HG02610 (cell line): ENCODE results near the gene EEF1A1.
"Not testable (repeated sequence)": the region's sequence is repeated elsewhere in the genome, so short reads cannot be mapped to it uniquely, and the experiment has no call there.

Experiments used
- ATAC-seq: cut with Tn5 transposase; IDR thresholded peaks from one replicate; pipeline ENCODE4 v1.9.1; 2021; ENCODE audit warnings: mild to moderate bottlenecking, moderate library complexity; ENCODE audit not compliant: unreplicated experiment

The EEF1A1 gene

GRCh38 chr6:73538116-73538779, 17.4 kb upstream of the EEF1A1 start:
- peak; percentile 26 for ATAC-seq

- ATAC-seq: peak; percentile 80
Measured at GRCh38 chr6:73537677-73538076, 16.8 kb upstream of the EEF1A1 start.

GRCh38 chr6:73534628-73535027, 13.8 kb upstream of the EEF1A1 start:
- ATAC-seq: no peak

- ATAC-seq: no peak
Measured at GRCh38 chr6:73532293-73532692, 11.5 kb upstream of the EEF1A1 start.

DNA sequence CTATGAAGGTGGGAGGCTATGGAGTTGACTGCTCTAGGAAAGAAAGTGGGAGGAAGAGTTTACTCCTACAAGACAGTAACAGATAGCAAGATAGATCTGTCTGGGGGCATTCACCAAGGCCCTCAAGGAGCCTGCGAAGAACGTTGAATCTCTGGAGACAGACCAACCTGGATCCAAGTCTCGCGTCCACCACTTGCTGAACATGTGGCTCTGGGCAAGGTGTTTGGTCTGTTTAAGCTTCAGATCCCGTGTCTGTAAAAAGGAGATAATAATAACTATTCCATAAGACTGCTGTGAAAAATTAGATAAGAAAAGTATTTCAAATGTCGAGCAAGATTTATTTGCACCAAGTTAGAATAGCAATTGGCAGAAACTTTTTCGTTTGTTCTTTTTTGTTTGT, 8.1 kb upstream of the EEF1A1 start:
- ATAC-seq: no peak

GRCh38 chr6:73525546-73526330, 4.9 kb upstream of the EEF1A1 start:
- no peak for ATAC-seq

DNA sequence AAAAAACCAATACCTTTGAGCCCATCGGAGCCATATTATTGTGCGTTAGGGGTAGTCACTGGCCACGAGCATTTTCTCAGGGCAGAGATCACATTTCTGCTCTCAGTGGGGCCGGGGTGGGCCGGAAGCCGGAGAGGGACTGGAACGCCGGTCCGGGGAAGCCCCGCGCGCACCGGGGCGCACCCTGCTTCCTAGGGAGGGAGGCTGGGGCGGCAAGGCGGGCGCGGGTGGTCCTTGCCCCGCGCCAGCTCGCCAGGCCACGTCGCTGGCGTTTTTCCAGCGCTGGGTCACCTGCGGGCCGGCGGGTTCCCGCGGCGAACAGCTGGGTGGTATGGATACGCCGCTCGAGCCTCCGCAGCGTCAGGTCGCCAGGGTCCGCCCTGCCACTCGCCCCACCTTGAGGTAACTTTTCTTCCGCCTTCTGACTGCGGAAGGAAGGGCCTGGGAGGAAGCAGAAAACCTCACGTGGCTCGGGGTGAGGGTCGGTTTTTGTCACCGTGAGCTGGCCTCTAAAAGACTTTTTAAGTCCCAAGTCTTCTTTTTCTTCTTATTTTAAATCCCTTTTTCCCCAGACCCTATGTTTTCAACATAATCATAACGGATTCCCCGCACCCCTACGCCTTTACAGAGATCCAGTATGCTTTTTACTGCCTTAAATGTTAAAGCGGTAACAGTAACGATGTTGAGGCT, 2.7 kb upstream of the EEF1A1 start:
- peak; percentile 55 for ATAC-seq

DNA sequence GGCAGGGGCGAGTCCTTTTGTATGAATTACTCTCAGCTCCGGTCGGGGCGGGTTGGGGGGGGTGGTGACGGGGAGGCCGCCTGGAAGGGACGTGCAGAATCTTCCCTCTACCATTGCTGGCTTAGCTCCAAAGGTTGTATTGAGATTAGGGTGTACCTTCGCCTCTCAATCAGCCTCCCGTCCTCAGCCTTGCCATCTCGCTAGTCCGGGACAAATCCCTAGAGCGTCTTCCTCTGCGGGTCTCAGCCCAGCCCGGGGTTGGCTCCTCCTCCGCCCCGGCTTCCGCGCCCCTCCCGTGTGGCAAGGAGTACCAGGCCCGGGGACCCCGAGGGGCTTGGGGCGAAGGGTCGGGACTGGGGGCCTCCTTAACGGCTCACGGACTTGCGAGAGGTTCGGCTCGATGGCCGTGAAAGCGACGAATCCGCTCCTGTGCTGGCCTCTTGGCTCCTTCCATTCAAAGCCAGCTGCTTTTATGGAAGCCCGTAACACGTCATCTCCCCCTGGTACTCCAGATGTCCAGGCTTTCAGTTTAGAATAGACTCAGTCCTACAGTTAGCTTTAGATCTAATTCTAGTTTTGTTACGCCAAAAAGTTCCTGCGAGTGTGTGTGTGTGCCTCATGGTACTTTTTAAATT, 636 bp upstream of the EEF1A1 start:
- ATAC-seq: peak; percentile 34

DNA sequence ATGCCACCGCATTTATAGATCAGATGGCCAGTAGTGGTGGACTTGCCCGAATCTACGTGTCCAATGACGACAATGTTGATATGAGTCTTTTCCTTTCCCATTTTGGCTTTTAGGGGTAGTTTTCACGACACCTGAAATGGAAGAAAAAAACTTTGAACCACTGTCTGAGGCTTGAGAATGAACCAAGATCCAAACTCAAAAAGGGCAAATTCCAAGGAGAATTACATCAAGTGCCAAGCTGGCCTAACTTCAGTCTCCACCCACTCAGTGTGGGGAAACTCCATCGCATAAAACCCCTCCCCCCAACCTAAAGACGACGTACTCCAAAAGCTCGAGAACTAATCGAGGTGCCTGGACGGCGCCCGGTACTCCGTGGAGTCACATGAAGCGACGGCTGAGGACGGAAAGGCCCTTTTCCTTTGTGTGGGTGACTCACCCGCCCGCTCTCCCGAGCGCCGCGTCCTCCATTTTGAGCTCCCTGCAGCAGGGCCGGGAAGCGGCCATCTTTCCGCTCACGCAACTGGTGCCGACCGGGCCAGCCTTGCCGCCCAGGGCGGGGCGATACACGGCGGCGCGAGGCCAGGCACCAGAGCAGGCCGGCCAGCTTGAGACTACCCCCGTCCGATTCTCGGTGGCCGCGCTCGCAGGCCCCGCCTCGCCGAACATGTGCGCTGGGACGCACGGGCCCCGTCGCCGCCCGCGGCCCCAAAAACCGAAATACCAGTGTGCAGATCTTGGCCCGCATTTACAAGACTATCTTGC, 725 bp downstream of the EEF1A1 start:
- peak; percentile 16 for ATAC-seq

GRCh38 chr6:73518982-73519881, 1.6 kb downstream of the EEF1A1 start:
- not testable (repeated sequence) for ATAC-seq

DNA sequence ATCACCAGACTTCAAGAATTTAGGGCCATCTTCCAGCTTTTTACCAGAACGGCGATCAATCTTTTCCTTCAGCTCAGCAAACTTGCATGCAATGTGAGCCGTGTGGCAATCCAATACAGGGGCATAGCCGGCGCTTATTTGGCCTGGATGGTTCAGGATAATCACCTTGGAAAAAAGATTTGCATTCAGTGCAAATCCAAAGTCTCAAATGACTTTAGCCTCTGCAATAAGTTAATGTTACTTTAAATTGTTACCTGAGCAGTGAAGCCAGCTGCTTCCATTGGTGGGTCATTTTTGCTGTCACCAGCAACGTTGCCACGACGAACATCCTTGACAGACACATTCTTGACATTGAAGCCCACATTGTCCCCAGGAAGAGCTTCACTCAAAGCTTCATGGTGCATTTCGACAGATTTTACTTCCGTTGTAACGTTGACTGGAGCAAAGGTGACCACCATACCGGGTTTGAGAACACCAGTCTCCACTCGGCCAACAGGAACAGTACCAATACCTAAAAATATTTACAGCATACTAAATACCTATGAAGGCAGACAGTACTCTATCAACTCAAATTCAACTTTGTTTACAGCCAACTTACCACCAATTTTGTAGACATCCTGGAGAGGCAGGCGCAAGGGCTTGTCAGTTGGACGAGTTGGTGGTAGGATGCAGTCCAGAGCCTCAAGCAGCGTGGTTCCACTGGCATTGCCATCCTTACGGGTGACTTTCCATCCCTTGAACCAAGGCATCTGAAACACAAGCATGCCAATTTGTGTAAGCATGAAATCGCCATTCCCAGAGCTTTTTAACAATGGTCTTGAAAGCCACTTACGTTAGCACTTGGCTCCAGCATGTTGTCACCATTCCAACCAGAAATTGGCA, 2.5 kb downstream of the EEF1A1 start:
- not testable (repeated sequence) for ATAC-seq

- ATAC-seq: no peak
Measured at GRCh38 chr6:73516514-73517489, 4.0 kb downstream of the EEF1A1 start.

DNA sequence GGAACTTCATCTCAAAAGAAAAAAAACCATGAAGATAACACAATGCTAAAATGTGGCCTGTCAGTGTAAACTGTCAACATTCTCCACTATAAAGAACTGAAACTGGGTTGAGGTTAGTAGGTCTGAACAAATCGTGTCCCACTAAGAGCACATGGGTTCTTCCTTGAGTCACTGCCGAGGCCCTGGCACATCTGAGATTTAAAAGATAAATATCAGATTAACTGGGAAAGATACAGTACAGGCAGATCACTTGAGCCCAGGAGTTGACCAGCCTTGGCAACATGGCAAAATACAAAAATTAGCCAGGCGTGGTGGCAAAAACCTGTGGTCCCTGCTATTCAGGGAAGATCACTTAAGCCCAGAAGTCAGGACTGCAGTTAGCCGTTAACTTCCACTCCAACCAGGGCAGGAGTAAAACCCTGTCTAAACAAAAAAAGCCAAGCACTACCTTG, 5.6 kb downstream of the EEF1A1 start:
- ATAC-seq: peak; percentile 32

- peak; percentile 3 for ATAC-seq
Measured at GRCh38 chr6:73514746-73515110, 6.1 kb downstream of the EEF1A1 start.

GRCh38 chr6:73513496-73513854, 7.4 kb downstream of the EEF1A1 start:
- ATAC-seq: no peak

- ATAC-seq: no peak
Measured at GRCh38 chr6:73511796-73512195, 9.0 kb downstream of the EEF1A1 start.

DNA sequence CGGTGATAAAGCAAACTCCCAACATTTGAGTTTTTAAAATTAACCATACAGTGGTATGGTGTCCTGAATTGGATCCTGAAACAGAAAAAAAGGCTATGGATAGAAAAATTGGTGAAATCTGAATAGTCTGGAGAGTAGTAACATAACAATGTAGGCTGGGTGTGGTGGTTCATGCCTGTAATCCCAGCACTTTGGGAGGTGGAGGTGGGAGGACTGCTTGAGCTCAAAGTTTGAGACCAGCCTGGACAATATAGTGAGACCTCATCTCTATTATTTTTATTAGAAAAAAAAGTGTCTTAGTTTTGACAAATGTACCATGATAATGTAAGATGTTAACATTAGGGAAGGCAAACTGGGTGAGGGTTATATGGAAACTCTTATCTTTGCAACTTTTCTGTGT, 11.0 kb downstream of the EEF1A1 start:
- no peak for ATAC-seq

GRCh38 chr6:73508776-73509175, 12.1 kb downstream of the EEF1A1 start:
- ATAC-seq: no peak
